SKM-1 treated with dmso at 0.1 percent for 144 hours (cell line): ENCODE results near the gene CHRNA4.

Experiments used
- DNase-seq: peaks from one replicate; lab custom pipeline; 2025; ENCODE audit not compliant: unreplicated experiment; lab: John Stamatoyannopoulos, UW

Gene CHRNA4

DNA sequence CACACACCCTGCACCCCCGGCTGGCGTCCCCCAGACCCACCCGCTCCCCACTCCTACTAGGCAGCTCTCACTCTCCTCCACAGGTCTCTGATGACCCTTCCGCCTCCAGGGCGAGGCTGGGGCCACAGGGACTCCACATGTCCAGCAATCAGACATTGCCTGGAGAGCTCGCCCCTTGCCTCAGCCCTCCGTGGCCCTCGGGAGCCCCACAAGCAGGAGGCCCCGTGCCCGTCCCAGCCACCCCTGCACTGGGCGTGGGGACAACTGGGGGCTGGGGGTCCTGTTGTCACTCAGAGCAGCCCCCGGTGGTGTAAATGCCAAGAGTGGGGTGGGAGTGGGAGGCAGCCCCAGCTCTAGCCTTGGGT lies 66.6 kb downstream of the CHRNA4 start:
- DNase-seq, result no peak

DNA sequence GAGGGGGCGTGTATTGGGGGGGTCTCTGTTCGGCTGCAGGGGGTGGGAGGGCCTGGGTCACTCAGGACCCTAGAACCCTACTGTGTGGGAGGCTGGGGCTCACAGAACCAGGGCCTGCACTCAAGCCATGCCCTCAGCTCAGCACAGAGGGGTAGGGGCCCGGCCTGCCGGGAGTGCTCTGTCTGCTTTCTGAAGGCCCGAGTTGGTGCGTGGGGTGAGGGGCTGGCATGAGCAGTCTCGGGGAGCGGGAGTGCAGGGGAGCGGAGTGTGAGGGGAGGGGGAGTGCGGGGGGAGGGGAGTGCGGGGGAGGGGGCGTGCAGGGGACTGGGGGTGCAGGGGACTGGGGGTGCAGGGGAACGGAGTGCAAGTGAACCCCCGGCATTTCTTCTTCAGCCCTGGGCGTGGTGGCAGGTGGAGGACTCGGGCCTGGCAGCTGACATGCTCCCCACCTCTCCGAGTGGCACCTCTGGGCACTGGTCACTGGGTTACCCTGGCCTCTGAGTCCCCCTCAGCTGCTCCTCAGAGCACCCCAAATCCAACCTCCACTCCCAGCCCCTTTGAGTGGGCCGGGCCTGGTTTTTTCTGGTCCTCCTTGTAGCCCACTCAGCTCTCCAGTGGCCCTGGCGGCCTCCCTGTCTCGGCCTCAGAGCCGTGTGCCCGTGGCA lies 67.1 kb downstream of the CHRNA4 start:
- DNase-seq, result no peak

DNA sequence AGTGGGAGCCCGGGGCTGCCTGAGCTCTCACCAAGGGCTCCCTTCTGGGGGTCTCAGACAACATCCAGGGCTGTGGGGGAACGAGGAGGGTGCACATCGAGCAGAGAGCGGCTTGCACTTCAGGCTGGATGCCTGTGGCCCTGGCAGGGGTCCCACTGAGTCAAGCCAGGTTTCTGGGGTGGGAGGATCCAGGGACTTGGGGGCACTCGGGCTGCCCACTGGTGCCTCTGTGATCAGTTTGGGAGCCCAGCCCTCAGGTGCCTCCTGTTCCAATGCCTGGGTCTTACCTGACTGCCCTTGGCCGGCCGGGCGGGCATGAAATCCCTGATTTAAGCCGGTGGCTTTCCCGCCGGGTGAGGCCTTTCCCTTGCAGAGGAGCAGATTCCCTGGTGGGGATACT lies 67.7 kb downstream of the CHRNA4 start:
- DNase-seq, result no peak
